Myocyte (in vitro differentiated cells): ENCODE data around the gene OR2D2. TPM values are rescaled to one million over a fixed set of nuclear protein-coding genes. Genes with fewer than 3 reads are reported as not detected.
"Not testable (repeated sequence)": the region's sequence is repeated elsewhere in the genome, so short reads cannot be mapped to it uniquely, and the experiment has no call there.

Experiments used
- DNase-seq: peaks from one replicate; pipeline ENCODE4 v3.0.0-alpha.2; 2012; ENCODE audit warnings: low read depth
- polyA plus RNA-seq: library from polyadenylated mRNA; unstranded; fragments of >200 nt; gene quantifications from one replicate; pipeline ENCODE4 v1.2.1, GENCODE V29; 2012; ENCODE audit warnings: missing spikeins
- total RNA-seq: library from RNA; depleted of rRNA; stranded (reverse); fragments of >200 nt; gene quantifications from 2 replicates; pipeline ENCODE4 v1.2.3, GENCODE V29; 2014

Gene OR2D2, protein sequence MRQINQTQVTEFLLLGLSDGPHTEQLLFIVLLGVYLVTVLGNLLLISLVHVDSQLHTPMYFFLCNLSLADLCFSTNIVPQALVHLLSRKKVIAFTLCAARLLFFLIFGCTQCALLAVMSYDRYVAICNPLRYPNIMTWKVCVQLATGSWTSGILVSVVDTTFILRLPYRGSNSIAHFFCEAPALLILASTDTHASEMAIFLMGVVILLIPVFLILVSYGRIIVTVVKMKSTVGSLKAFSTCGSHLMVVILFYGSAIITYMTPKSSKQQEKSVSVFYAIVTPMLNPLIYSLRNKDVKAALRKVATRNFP
- not detected in 2 replicates for total RNA-seq
- polyA plus RNA-seq, result not detected

GRCh38 chr11:6892400-6892799, at the start of gene OR2D2:
OR2D2 (minus strand) TSS chr11:6892500; CDS start chr11:6892500, 0 bp downstream.
- DNase-seq, result no peak

GRCh38 chr11:6941970-6942369, 49.7 kb upstream of the OR2D2 start:
- no peak for DNase-seq

GRCh38 chr11:6932145-6932544, 39.8 kb upstream of the OR2D2 start:
- DNase-seq, result no peak

DNA sequence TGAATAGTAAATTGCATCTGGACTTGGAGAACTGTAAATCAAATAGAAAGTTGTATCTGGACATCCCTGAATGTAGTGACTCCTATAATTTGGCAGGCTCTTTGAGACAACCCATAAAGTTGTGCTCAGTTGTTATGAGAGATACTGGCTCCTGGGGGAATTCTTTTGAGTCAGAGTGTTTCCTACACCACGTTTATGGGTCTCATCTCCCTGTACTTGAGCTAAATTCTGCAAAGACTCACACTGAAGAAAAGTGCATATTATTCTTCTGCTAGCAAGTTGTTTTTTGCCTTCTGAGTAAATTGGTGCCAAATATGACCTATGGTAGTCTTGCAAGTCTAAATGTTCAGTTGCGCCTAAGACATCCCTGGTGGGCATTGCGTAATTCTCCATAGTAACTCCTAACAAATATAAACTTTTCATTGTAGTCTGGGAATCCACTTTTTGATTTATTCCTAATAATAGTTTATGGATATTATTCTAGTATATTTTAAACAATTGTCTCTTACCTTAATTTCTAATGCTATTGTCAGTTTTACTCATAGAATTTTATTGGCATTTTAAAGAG, 38.9 kb upstream of the OR2D2 start:
- no peak for DNase-seq

- DNase-seq, result no peak
Observed at GRCh38 chr11:6928916-6929315, 36.6 kb upstream of the OR2D2 start.

DNA sequence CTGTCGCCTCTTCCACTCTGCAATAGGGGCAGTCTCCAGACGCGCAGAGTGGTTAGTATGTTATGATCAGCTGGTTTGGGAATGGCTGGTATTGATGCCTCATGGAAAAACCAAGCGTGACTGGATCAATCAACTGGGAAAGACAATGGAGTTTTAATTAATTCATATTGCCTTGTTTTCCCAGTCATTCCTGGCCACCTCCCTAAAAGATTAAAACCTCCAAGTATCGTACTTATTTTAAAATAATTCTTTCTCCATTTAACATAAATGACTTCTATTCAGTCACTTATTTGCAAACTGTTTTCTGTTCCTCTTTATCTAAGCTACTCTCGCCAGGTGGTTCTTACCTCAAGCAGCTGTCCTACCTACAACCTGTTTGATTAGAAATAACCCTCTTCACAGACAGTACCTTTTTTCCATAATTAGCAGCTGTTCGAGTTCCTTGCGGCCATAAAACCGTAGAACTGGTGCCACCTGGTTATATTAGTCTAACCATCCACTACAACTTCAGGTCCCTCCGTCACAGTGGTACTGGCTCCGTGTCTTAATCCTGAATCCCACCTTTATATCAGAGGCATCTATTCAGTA, 34.8 kb upstream of the OR2D2 start:
- DNase-seq, result peak; percentile 6

DNA sequence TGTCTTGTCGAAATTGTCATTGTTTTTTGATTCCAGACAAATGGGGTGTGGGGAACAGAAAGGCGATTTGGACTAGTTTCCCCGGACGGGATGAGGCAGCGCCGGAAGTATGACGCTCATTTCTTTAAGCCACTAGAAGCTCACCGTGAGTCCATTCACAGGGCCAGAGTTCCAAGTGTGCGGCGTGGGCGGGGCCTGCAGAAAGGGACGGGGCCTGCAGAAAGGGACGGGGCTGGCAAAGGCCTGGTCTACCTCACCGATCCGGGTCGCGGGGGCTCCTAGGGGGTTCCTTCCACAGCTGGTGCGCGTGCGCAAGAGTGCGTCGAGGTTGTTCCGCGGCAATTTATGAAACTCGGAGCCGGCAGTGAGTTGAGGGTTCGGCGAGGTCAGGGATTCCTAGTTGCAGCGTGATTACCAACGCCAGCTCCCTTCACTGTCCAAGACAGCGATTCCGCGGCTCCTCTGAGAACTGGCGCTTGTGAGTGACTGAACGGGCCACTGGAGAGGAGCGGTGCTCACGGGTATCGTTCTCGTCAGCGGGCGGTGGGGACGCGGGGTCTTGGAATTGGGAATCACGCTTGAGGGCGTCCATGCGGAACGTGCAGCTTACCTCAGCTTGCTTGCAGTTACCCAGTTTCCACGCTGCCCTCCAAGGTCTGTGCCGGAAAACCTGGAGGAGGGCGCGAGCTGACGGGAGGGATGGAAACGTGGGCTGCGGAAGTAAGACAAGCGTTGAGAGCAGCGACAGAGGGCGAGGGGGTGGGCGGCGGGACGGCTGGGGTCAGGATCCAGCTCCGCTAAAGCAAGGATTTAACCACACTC, 34.1 kb upstream of the OR2D2 start, which contains the start of gene ZNF215:
Gene ZNF215, plus strand, starts transcription at position 219 of the 822 bp plus-strand sequence. CDS start 5,847 bp downstream, outside the sequence.
- DNase-seq, result peak; percentile 52

GRCh38 chr11:6925636-6926207, 33.4 kb upstream of the OR2D2 start:
- no peak for DNase-seq

DNA sequence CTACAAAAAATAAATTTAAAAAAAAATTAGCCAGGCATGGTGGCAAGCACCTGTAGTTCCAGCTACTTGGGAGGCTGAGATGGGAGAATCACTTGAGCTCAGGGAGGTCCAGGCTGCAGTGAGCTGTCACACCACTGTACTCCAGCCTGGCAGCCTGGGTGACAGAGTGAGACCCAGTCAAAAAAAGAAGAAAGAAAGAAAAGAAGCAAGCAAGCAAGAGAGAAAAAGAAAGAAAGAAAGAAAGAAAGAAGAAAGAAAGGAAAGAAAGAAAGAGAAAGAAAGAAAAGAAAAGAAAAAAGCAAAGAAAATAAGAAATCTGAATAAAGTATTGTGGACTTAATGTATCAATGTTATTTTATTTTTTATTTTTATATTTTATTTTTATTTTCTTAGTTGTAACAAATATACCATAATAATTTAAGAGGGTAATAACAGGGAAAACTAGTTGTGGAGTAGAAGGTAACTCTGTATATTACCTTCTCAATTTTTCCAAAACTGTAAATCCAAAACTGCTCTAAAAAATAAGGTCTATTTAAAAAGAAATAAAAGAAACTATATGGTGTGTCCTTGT, 32.8 kb upstream of the OR2D2 start:
- no peak for DNase-seq

DNA sequence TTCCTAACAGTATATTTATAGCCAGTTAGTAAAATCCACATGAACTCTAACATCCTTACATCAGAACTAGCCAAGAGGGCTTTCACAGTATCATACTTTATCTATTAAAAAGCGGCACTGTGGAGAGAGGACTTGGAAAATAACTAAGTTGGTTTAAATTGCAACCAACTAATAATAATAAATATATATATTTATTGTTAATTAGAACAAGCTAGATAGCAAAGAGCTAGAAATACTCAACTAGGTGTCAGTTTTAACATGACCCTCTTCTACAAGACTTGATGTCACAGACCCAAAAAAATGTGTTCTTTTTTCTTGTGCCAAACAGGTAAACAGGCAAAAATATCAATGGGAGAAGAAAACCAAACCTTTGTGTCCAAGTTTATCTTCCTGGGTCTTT, 28.4 kb upstream of the OR2D2 start, which contains the start of gene OR2D3:
Gene OR2D3, plus strand, starts transcription at position 301 of the 400 bp plus-strand sequence. Its CDS starts 0 bp downstream, at position 301.
- no peak for DNase-seq

DNA sequence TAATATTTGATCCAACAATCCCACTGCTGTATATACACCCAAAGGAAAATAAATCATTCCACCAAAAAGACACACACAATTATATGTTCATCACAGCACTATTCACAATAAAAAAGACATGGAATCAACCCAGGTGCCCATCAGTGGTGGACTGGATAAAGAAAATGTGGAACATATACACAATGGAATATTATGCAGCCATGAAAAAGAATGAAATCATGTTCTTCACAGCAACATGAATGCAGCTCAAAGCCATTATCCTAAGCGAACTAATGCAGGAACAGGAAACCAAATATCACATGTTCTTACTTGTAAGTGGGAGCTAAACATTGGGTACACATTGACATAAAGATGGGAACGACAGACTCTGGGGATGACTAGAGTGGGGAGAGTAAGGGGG, 27.4 kb upstream of the OR2D2 start:
- no peak for DNase-seq

DNA sequence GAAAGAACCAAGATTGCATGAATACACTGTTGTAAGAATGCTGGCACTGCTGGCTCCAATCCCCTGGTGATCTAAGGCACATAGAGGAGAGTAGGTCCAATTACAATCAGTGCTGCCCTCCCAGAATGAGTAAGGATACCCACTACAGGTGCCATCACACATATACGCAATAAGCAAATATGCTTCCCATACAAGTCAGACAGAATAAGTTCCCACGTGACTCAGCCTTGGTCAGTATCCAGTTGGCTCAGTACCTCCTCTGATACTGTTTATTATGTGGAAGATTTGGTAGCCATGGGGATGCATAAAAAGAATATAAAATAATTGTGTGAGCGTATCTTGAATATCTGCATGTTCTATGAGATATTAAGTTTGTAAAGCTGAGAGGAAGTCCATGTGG, 19.6 kb upstream of the OR2D2 start:
- DNase-seq, result peak; percentile 2

DNA sequence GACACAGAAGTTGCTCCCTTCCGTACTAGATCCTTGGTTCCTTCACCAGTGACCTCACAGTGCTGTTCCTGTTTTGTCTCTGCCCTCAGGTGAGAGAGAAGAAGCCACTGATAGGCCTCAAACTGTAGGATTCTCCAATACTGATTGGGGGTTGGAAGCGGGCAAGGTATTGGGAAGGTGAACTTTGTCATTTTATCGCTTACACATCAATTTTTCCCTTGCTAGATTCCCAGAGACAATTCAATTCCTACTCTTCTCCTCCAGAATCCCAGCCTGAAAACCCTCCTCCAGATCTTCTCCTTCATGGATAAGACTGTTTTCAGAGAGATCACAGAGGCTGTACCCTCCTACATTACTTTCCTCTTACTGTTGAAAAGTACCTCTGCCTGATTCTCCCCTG, 19.1 kb upstream of the OR2D2 start:
- DNase-seq, result no peak

DNA sequence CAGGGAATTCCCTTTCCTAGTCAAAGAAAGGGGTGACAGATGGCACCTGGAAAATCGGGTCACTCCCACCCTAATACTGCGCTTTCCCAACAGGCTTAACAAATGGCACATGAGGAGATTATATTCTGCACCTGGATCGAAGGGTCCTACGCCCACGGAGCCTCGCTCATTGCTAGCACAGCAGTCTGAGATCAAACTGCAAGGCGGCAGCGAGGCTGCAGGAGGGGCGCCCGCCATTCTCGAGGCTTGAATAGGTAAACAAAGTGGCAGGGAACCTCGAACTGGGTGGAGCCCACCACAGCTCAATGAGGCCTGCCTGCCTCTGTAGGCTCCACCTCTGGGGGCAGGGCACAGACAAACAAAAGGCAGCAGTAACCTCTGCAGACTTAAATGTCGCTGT, 12.5 kb upstream of the OR2D2 start:
- not testable (repeated sequence) for DNase-seq

- DNase-seq, result no peak
Observed at GRCh38 chr11:6900327-6900999, 8.2 kb upstream of the OR2D2 start.

DNA sequence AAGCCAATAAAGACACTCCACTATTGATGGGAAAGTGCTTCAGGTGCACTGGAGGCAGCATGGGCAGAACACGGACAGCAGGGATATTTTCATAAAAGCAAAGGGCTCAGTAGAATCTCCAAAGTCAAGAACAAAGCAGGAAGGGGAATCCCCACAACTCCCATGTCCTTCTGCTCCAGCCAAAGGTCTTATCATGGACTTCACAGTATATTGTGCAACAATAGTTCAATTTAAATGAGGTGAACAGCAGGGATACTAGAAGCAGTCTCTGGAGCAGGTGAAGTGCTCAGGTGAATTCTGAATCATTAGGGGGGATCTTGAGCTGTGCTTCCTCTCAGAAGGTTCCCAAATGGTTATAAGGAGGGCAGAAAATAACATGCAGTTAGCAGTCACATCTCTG, 6.6 kb upstream of the OR2D2 start:
- no peak for DNase-seq

- DNase-seq, result no peak
Observed at GRCh38 chr11:6895010-6895409, 2.7 kb upstream of the OR2D2 start.

DNA sequence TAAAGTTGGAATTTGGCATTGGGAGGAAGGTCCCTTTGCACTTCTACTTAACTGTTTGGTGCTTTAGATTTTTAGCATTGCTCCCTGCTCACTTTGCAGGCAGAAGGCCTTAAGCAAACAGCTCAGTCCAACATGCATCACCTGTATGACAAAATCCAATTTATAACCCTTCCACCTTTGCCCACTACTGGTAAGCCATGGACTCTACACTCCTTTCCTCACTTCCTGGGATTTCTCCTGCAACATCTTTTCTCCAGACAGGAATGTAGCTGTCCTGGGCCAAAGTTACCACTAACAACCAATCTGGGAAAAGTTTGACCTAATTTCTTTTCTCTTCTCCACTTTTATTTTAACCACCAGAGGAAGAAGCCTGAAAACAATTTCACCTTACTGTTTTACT, 1.8 kb upstream of the OR2D2 start:
- no peak for DNase-seq

GRCh38 chr11:6889835-6890234, 2.5 kb downstream of the OR2D2 start:
- no peak for DNase-seq

DNA sequence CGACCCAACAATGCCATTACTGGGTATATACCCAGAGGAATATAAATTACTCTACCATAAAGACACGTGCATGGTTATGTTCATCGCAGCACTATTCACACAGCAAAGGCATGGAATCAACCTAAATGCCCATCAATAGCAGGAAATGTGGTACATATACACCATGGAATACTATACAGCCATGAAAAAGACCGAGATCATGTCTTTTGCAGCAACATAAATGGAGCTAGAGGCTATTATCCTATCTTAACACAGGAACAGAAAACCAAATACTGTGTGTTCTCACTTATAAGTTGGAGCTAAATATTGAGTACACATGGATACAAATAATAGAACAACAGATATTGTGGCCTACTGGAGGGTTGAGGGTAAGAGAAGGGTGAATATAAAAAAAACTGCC, 3.5 kb downstream of the OR2D2 start:
- no peak for DNase-seq
